K562 (cell line): ENCODE data around the gene LYPD4.

ENCODE experiments used
- ATF7 ChIP-seq: fragments of 450-650 bp; IDR thresholded peaks from 2 replicates; pipeline ENCODE4 v1.7.1; 2014; ENCODE audit warnings: mild to moderate bottlenecking, moderate library complexity
- BRF2 ChIP-seq: IDR thresholded peaks from 3 replicates; pipeline ENCODE4 v1.6.1; 2011; ENCODE audit warnings: borderline replicate concordance, mild to moderate bottlenecking; ENCODE audit not compliant: insufficient read length, insufficient read depth
- CBFB ChIP-seq: sonication (generic); formaldehyde crosslinking; IDR thresholded peaks from 2 replicates; pipeline ENCODE4 v1.4.0; 2020; ENCODE audit warnings: mild to moderate bottlenecking, missing genetic modification reagents
- NRF1 ChIP-seq, 2 experiments: fragments of 450-650 bp; IDR thresholded peaks in 1 of 2; conservative IDR thresholded peaks in 1 of 2; 2 replicates each; pipeline ENCODE4 v1.6.1; 2014; ENCODE audit warnings: mild to moderate bottlenecking in 2 of 2
- POLR2A ChIP-seq: fragments of 450-650 bp; conservative IDR thresholded peaks from 2 replicates; pipeline ENCODE4 v1.6.1; 2016
- RBBP5 ChIP-seq: fragments of 200-600 bp; sonication (generic); IDR thresholded peaks from 2 replicates; pipeline ENCODE4 v1.6.1; 2012; ENCODE audit warnings: borderline replicate concordance, mild to moderate bottlenecking, low read length, control low read depth, inconsistent platforms; ENCODE audit not compliant: insufficient read depth, poor library complexity, severe bottlenecking
- RBM14 ChIP-seq: fragments of 200-400 bp; formaldehyde crosslinking; IDR thresholded peaks from 2 replicates; pipeline ENCODE4 v1.6.1; 2018; ENCODE audit warnings: low read depth, mild to moderate bottlenecking, low read length, moderate library complexity, borderline replicate concordance; ENCODE audit not compliant: insufficient read depth
- SMAD1 ChIP-seq: fragments of 150-350 bp; IDR thresholded peaks from 2 replicates; pipeline ENCODE4 v1.6.1; 2014; ENCODE audit warnings: low read length, low read depth; ENCODE audit not compliant: partially characterized antibody
- TCF7L2 ChIP-seq: fragments of 150-350 bp; IDR thresholded peaks from 2 replicates; pipeline ENCODE4 v1.6.1; 2016; ENCODE audit warnings: low read depth, mild to moderate bottlenecking, low read length, moderate library complexity
- ZFP91 ChIP-seq: sonication (generic); formaldehyde crosslinking; IDR thresholded peaks from 2 replicates; pipeline ENCODE4 v1.8.0; 2022; ENCODE audit warnings: mild to moderate bottlenecking, missing genetic modification reagents
- ZFPM2 ChIP-seq: fragments of 250-450 bp; sonication (Bioruptor Pico); IDR thresholded peaks from 2 replicates; pipeline ENCODE4 v1.5.1; 2022; ENCODE audit warnings: mild to moderate bottlenecking
- ZNF395 ChIP-seq: fragments of 200-800 bp; sonication (Bioruptor generic); IDR thresholded peaks from 2 replicates; pipeline ENCODE4 v1.6.1; 2017; ENCODE audit warnings: missing genetic modification characterization, missing compliant biosample characterization

- TF ChIP-seq BRF2 (no peak), NRF1 (conservative IDR thresholded peaks at IDR 0.05 in 1 of 2, IDR thresholded peaks at IDR 0.05 in 1 of 2) (no peak), CBFB (no peak), ZFPM2 (CRISPR knock-in tag) (no peak), ZFP91 (no peak), TCF7L2 (no peak), RBBP5 (no peak), SMAD1 (no peak), POLR2A (no peak), ATF7 (no peak), RBM14 (no peak), ZNF395 (CRISPR knock-in tag) (no peak)
Measured at GRCh38 chr19:41859213-41859617, 14.7 kb upstream of the LYPD4 start.
